ENCODE results near the gene SVIL.
"Not testable (repeated sequence)": the region's sequence is repeated elsewhere in the genome, so short reads cannot be mapped to it uniquely, and the experiment has no call there.

DNA sequence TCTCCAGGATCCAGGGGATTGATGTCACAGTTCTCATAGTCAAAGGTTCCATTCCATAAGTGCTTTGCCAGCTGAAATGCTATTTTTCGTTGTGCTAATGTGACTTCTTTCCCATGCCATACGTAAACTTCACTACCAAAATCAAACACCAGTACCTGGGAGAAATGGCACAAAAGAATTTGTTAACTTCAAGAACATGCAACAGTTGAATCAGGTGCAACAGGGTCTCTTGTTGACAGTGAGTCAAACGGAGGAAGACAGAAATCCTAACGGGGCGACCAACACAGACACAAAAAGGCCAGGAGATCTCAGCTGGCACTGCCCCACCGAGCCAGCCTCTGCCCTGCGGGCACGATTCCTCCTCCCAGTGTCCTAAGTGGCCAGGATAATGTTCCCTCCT, 150.1 kb downstream of the SVIL start:
- TF ChIP-seq, protein P1, sequence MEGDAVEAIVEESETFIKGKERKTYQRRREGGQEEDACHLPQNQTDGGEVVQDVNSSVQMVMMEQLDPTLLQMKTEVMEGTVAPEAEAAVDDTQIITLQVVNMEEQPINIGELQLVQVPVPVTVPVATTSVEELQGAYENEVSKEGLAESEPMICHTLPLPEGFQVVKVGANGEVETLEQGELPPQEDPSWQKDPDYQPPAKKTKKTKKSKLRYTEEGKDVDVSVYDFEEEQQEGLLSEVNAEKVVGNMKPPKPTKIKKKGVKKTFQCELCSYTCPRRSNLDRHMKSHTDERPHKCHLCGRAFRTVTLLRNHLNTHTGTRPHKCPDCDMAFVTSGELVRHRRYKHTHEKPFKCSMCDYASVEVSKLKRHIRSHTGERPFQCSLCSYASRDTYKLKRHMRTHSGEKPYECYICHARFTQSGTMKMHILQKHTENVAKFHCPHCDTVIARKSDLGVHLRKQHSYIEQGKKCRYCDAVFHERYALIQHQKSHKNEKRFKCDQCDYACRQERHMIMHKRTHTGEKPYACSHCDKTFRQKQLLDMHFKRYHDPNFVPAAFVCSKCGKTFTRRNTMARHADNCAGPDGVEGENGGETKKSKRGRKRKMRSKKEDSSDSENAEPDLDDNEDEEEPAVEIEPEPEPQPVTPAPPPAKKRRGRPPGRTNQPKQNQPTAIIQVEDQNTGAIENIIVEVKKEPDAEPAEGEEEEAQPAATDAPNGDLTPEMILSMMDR (conservative IDR thresholded peaks at IDR 0.05; ENCODE audit: low read length), result not testable (repeated sequence)
- not testable (repeated sequence) for TF ChIP-seq EZH2phosphoT487 (IDR thresholded peaks at IDR 0.05; ENCODE audit: borderline replicate concordance, low read depth, low read length)
